Mesothelial cell of epicardium (in vitro differentiated cells): ENCODE results near the gene SERGEF. TPM values are rescaled to one million over a fixed set of nuclear protein-coding genes. Genes with fewer than 3 reads are reported as not detected.
A peak's percentile ranks its signal among the peaks of the same experiment; 100 is the strongest.

Experiments
- DNase-seq, 2 experiments: peaks; one replicate each; pipeline ENCODE4 v3.0.0; 2021; ENCODE audit warnings: low spot score in 2 of 2; ENCODE audit not compliant: unreplicated experiment in 2 of 2
- H3K27ac Mint-ChIP-seq: 2 replicates; pipeline ENCODE4 v1.8.0; 2021; ENCODE audit warnings: mixed read lengths
- H3K27me3 Mint-ChIP-seq: 2 replicates; pipeline ENCODE4 v1.8.0; 2021; ENCODE audit warnings: low read depth, mixed read lengths
- H3K36me3 Mint-ChIP-seq: 2 replicates; pipeline ENCODE4 v1.8.0; 2021; ENCODE audit warnings: mixed read lengths
- H3K4me1 Mint-ChIP-seq: 2 replicates; pipeline ENCODE4 v1.8.0; 2021; ENCODE audit warnings: mixed read lengths
- H3K4me3 Mint-ChIP-seq: 2 replicates; pipeline ENCODE4 v1.8.0; 2021; ENCODE audit warnings: mild to moderate bottlenecking, moderate library complexity, mixed read lengths
- H3K9me3 Mint-ChIP-seq: 2 replicates; pipeline ENCODE4 v1.8.0; 2021; ENCODE audit warnings: mixed read lengths
- CTCF ChIP-seq: fragments of 200-600 bp; sonication (generic); IDR thresholded peaks from one replicate; pipeline ENCODE4 v1.5.0; 2021; ENCODE audit warnings: antibody characterized with exemption; ENCODE audit not compliant: unreplicated experiment
- total RNA-seq: library from RNA; stranded (reverse); gene quantifications from 3 replicates; pipeline ENCODE4 v1.2.1, GENCODE V29; 2021

Gene SERGEF
- total RNA-seq, 1 donor from 2014 or later = 19.8 TPM

GRCh38 chr11:17978553-17979287, 34.1 kb downstream of the SERGEF start:
- no peaks in the 10 kb centered on the region for H3K27me3 Mint-ChIP-seq
- H3K9me3 Mint-ChIP-seq = no peaks in the 10 kb centered on the region
- no peaks in the 10 kb centered on the region for H3K4me1 Mint-ChIP-seq
- no peak overlapping the region for H3K27ac Mint-ChIP-seq
- peak in 1 of 2 experiments; percentile 55 for DNase-seq
- H3K4me3 Mint-ChIP-seq = no peak overlapping the region
- H3K36me3 Mint-ChIP-seq = peaks cover 6% of the 10 kb centered on the region
- peak; percentile 15 for TF ChIP-seq CTCF

- Mint-ChIP-seq H3K27ac (no peak overlapping the region), H3K27me3 (no peaks in the 10 kb centered on the region), H3K36me3 (peaks cover 12% of the 10 kb centered on the region), H3K4me1 (no peaks in the 10 kb centered on the region), H3K4me3 (no peak overlapping the region), H3K9me3 (peaks cover 5% of the 10 kb centered on the region)
- no peak for DNase-seq
- TF ChIP-seq CTCF = no peak
Observed at GRCh38 chr11:17976651-17977050, 36.2 kb downstream of the SERGEF start.

- H3K36me3 Mint-ChIP-seq = peaks cover 25% of the 10 kb centered on the region
- TF ChIP-seq CTCF = no peak
- H3K4me1 Mint-ChIP-seq = no peaks in the 10 kb centered on the region
- no peak overlapping the region for H3K4me3 Mint-ChIP-seq
- no peak for DNase-seq
- no peaks in the 10 kb centered on the region for H3K27me3 Mint-ChIP-seq
- peaks cover 8% of the 10 kb centered on the region for H3K9me3 Mint-ChIP-seq
- H3K27ac Mint-ChIP-seq = no peak overlapping the region
Observed at GRCh38 chr11:17974246-17974645, 38.6 kb downstream of the SERGEF start.

GRCh38 chr11:17972987-17973386, 39.9 kb downstream of the SERGEF start:
- peak in 1 of 2 experiments; percentile 60 for DNase-seq
- Mint-ChIP-seq H3K9me3 (peaks cover 8% of the 10 kb centered on the region), H3K36me3 (peaks cover 25% of the 10 kb centered on the region), H3K27me3 (no peaks in the 10 kb centered on the region), H3K4me3 (no peak overlapping the region), H3K27ac (no peak overlapping the region), H3K4me1 (no peaks in the 10 kb centered on the region)
- TF ChIP-seq CTCF = peak; percentile 44

- H3K4me3 Mint-ChIP-seq = no peak overlapping the region
- H3K36me3 Mint-ChIP-seq = peaks cover 25% of the 10 kb centered on the region
- no peaks in the 10 kb centered on the region for H3K27me3 Mint-ChIP-seq
- no peaks in the 10 kb centered on the region for H3K4me1 Mint-ChIP-seq
- no peak for DNase-seq
- no peak overlapping the region for H3K27ac Mint-ChIP-seq
- peaks cover 8% of the 10 kb centered on the region for H3K9me3 Mint-ChIP-seq
- TF ChIP-seq CTCF = no peak
Observed at GRCh38 chr11:17968206-17968605, 44.6 kb downstream of the SERGEF start.

- Mint-ChIP-seq H3K9me3 (peaks cover 8% of the 10 kb centered on the region), H3K27me3 (no peaks in the 10 kb centered on the region), H3K4me1 (no peaks in the 10 kb centered on the region), H3K4me3 (no peak overlapping the region), H3K36me3 (peaks cover 21% of the 10 kb centered on the region), H3K27ac (no peak overlapping the region)
- TF ChIP-seq CTCF = no peak
- no peak for DNase-seq
Observed at GRCh38 chr11:17967661-17968060, 45.2 kb downstream of the SERGEF start.
